NK-92 (cell line): ENCODE results near the gene ZBTB22.
"Not testable (repeated sequence)": the region's sequence is repeated elsewhere in the genome, so short reads cannot be mapped to it uniquely, and the experiment has no call there.

ENCODE experiments used
- DNase-seq: peaks from one replicate; lab custom pipeline; 2025; ENCODE audit not compliant: unreplicated experiment; lab: John Stamatoyannopoulos, UW

The ZBTB22 gene

DNA sequence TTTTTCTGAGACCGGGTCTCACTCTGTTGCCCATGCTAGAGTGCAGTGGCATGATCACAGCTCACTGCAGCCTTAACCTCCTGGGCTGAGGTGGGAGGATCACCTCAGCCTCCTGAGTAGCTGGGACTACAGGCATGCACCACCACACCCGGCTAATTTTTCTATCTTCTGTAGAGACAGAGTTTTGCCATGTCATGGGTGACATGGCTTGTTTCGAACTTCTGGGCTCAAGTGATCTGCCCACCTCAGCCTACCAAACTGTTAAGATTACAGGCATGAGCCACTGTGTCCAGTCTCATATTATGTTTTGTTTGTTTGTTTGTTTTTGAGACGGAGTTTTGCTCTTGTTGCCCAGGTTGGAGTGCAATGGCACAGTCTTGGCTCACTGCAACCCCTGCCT, 32.3 kb downstream of the ZBTB22 start:
- DNase-seq = not testable (repeated sequence)

DNA sequence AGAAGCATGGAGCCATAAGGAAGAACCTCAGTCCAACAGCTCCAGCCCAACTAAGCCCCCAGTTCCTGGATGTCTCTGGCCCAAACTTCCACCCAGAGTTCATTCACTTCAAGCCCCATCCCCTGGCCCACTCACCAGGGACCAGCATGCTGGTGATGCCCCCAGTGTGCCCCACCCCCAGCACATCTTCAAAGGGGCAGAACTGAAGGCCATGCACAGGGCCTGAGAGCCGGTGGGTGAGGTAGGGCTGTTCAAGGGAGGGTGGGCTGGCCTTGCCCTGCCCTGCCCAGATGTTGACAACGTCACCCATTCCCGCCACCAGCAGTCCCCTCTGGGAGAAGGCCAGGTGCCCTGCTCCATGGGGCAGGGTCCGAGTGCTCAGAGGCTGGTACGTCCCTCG, 37.0 kb downstream of the ZBTB22 start:
- DNase-seq = no peak

DNA sequence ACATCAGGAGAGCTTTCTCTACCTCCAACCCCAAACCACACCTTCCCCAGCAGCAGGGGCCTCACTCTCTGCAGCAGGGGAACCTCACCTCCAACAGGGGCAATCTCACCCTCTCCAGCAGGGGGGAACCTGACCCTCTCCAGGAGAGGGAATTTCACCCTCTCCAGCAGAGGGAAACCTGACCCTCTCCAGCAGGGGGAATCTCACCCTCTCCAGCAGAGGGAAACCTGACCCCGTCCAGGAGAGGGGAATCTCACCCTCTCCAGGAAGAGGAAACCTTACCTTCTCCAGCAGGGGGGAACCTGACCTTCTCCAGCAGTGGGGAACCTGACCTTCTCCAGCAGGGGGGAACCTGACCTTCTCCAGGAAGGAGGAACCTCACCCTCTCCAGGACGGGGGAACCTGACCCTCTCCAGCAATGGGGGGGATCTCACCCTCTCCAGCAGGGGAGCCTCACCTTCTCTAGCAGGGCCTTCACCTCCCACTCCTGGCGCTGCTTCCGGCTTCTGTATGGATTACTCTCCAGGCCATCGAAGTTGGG, 37.5 kb downstream of the ZBTB22 start:
- no peak for DNase-seq

DNA sequence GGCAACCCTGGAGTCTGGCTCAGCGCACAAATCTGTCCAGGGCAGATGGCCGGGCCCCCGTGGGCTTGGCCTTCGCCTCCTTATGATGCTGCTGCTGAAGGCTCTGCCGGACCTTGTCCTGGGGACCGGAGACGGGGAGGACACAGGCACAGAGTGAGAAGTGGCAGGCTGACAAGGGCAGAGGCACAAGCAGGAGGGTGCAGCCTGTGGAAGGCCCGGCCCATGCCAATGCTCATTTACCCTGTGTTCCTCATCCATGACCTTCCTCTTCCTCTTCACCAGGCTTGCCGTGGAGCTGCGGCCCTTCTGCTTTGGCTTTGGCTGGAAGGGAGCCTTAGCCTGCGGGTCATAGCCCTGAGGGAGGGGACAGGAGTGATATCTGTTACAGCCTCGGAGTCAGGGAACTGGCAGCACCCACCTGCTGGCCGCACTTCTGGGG, 38.3 kb downstream of the ZBTB22 start:
- no peak for DNase-seq

- DNase-seq = no peak
Measured at GRCh38 chr6:33278810-33279209, 38.7 kb downstream of the ZBTB22 start.

GRCh38 chr6:33278392-33278741, 39.2 kb downstream of the ZBTB22 start:
- DNase-seq = no peak

DNA sequence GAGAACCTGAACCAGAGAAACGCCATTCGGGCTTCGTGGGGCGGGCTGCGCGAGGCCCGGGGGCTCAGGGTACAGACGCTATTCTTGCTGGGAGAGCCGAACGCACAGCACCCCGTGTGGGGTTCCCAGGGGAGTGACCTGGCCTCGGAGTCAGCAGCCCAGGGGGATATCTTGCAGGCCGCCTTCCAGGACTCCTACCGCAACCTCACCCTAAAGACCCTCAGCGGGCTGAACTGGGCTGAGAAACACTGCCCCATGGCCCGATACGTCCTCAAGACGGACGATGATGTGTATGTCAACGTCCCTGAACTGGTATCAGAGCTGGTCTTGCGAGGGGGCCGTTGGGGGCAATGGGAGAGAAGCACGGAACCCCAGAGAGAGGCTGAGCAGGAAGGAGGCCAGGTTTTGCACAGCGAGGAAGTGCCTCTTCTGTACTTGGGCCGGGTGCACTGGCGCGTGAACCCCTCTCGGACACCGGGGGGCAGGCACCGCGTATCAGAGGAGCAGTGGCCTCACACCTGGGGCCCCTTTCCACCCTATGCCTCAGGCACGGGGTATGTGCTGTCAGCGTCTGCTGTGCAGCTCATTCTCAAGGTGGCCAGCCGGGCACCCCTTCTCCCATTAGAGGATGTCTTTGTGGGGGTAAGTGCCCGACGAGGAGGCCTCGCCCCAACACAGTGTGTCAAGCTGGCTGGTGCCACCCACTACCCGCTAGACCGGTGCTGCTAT, 39.7 kb downstream of the ZBTB22 start:
- DNase-seq = no peak

DNA sequence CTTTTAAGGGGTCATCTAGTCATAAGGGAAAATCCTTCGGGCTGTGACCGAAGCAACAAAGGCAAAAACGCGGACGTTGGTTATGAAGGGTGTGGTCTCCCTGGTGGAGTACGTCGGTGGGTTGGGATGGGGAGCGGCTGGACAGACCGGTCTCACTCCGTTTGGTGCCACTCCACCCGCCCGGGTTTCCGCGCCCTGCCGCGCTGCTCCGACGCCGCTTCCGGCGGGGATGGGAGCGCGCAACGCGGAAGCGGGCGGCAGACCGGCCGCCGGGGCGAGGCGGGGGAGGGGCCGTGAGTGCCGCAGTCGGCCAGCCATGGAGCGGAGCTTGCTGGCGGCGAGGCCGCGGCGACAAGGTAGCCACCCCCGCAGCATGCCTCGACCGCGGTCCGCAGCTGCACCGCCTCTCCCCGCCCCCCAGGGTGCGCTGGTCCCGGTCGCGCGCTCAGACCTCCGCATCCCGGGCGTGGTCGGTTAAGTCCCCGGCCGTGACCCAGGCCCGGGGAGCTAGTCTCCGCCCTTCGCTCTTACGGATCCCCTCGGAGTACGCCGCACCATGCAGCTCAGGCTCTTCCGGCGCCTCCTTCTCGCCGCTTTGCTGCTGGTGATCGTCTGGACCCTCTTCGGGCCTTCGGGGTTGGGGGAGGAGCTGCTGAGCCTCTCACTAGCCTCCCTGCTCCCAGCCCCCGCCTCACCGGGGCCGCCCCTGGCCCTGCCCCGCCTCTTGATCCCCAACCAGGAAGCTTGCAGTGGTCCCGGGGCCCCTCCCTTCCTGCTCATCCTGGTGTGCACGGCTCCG, 40.5 kb downstream of the ZBTB22 start, which contains the start of gene B3GALT4:
TSS of gene B3GALT4 (plus strand) at position 260 of the 799 bp plus-strand sequence. CDS start at position 557, 297 bp downstream.
- no peak for DNase-seq

GRCh38 chr6:33276581-33276863, 41.0 kb downstream of the ZBTB22 start:
- DNase-seq = no peak

- DNase-seq = not testable (repeated sequence)
Measured at GRCh38 chr6:33275795-33276580, 41.6 kb downstream of the ZBTB22 start.

DNA sequence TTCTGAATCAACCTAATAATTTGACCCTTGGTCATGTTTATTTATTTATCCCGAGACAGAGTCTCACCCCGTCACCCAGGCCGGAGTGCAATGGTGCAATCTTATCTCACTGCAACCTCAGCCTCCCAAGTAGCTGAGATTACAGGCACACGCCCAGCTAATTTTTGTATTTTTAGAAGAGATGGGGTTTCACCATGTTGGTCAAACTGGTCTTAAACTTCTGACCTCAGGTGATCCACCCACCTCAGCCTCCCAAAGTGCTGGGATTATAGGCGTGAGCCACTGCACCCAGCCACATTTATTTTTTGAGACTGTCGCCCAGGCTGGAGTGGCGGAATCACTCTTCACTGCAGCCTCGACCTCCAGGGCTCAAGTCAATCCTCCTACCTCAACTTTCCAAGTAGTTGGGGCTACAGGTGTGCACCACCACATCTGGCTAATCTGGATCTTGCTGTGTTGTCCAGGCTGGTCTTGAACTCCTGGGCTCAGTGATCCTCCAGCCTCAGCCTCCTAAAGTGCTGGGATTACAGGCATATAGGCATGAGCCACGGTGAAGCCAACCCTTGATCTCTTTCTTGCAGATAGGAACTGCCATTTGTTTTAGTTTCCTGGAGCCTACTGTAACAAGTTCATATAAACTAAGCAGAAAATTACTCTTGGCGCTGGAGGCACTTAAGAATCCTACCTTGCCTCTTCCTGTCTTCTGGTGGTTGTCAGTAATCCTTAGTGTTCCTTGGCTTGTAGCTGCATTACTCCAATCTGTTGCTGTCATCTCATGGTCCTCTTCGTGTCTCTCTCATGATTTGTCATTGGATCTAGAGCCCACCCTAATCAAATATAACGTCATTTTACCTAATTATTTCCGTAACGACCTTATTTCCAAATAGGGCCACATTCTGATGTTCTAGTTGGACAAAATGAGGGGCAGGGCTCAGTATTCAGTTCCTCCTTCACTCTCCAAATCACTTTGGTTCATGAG, 43.3 kb downstream of the ZBTB22 start:
- DNase-seq = no peak

DNA sequence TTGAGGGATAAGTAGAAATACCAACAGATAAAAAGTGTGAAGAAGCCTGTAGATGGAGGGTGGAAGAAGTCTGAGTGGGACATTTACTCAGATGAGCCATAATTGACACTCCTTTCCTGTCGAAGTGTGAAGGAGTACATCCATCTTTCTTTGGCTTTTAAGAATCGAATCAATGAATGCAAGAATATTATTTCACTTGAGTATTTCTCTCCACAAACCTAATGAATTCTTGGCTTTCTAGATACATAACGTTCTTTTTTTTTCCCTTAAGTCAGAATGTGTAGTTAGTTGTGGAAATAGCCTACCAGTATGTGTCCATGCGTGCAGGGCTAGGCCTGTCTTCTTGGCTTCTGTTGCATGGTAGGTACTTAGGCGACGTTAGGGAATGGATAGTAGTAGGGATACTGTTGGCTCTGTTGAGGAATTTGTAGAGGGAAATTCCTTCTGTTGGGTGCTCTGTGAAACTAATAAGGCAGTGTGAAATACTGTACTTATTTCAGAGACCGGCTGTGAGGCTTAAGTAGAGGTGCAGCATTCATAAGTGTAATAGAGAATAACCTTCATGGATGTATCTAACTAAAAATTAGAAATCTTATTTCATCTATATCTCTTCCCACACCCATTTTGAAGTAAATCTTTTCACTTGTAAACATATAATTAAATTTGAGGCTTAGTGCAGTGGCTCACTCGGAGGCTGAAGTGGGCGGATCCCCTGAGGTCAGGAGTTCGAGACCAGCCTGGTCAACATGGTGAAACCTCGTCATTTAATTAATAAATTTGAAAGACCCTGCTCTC, 44.2 kb downstream of the ZBTB22 start:
- DNase-seq = no peak

DNA sequence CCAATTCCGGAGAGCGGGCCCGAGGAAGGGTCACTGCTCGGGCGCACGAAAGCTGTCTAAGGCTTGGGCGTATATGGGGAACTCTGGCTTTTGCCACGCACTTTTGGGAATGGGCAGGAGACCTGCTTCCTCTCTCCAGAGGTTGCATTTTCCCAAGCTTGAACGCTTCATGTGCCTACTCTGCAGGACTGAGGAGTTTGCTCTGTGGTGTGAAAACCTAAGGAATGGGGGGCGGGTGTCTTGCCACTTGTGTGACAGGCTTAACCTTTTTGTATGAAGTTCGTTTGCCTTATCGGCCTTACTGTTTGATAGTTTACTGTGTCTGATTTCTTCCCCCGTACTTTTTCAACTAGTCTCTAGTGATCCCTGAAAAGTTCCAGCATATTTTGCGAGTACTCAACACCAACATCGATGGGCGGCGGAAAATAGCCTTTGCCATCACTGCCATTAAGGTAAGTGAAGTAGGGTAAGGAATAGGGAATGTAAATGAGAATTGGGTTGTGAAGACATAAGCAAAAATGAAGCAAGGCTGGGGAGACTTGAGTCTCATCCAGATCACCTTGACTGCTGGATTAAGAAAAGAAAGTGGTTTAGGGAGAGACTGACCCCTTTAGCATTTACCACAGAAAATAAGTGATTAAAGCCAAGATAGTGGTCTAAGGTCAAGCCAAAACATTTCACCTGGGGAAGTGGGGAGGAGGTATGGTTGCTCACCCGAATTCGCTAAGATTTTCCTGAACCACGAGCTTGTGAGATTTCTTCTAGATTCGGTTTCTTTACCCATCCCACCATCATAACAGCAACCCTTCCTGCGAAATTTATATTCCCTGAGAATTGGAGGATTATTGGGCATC, 45.0 kb downstream of the ZBTB22 start:
- DNase-seq = no peak

DNA sequence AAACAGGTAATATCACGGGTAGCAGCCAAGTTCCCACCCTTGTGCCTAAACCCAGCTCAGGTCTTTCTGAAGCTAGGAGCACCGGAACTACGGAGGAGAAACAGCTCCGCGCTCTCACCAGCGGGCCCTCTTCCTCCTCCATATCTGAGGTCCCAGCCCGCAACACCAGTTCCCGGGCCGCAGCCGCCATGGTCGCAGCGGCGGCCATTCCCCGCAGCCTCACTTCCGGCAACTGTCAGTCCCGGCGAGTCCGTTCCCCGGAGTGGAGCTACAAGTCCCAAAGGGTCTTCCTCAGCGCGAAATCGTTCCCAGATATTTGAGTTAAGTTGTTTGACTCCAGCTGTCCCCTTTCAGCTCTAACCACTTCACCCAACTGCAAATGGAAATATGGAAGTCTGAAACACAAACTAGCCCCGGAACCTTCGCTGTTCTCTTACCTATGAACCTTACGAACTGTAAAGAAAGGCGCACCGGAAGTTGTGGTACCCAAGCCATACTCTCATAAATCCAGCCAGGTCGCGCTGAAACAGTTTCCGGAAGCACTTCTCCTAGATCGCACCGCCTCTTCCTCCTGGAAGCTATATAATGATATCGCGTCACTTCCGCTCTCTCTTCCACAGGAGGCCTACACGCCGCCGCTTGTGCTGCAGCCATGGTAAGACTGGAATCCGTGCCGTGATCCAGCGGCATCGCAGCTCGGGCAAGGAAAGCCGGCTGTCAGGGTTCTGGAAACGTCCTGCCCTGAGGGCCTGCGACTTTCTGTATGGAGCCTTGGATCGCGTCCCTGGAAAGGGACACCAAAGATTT, 45.9 kb downstream of the ZBTB22 start, which contains the start of the genes RPS18 and VPS52:
TSS of gene RPS18 (plus strand) at position 608 of the 807 bp plus-strand sequence. CDS start at position 653, 45 bp downstream.
TSS of gene VPS52 (minus strand) at position 409 of the 807 bp plus-strand sequence. CDS start at position 208, 201 bp downstream.
- peak; percentile 68 for DNase-seq

DNA sequence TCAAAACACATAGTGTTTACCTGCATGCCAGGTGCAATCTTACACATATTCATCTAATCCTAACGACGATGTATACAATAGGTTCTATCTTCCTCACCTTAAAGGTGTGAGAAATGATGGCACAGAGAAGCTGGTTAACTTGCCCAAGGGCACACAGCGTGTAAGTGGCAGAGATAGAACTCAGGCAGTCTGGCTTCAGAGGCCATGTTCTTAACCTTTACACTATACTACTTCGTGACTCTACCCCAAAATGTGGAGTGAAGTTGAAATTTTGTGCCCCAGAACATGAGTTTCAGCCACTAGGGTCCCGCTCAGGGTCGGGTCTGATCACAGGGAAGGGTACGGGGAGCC, 46.5 kb downstream of the ZBTB22 start:
- DNase-seq = no peak
